Measurements from ENCODE around the gene LHX1.

GRCh38 chr17:36937959-36938565, 787 bp downstream of the LHX1 start:
- TF ChIP-seq CTCF (conservative IDR thresholded peaks at IDR 0.05 in 1 of 2, IDR thresholded peaks at IDR 0.05 in 1 of 2; ENCODE audit: extremely low read depth in 1 of 2, insufficient read depth in 1 of 2, low read depth in 1 of 2, low read length in 2 of 2) (no peak), EZH2 (IDR thresholded peaks at IDR 0.05; ENCODE audit: borderline replicate concordance, low read length) (peak; percentile 44)
